NT2/D1 (cell line): Measurements from ENCODE around the gene FAM163B.

Experiments used
- YY1 ChIP-seq: IDR thresholded peaks from 2 replicates; pipeline ENCODE4 v1.6.1; 2011; ENCODE audit not compliant: insufficient read length, insufficient read depth
- ZNF274 ChIP-seq: IDR thresholded peaks from 2 replicates; pipeline ENCODE4 v1.6.1; 2011; ENCODE audit warnings: mild to moderate bottlenecking, low read depth, low read length

DNA sequence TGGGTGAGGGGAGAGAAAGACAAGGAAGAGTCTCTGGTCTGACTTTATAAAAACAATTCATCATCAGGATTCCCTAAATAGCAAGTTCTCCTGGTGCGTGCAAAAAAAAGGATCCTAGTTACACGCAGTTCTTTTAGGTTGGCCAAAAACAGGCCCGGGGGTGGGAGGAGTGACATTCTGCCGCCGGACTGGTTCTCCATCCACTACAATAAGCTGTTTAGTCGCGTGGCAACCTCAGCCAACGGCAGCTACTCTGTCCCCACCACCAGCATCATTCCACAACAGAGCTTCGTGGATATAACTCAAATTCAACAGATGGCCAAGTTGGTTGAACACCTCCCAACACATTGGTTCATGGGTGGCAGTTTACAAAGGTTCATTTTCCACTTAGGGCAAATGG lies 2.9 kb upstream of the FAM163B start:
- TF ChIP-seq YY1 (no peak), ZNF274 (no peak)
